Fibroblast of skin of left biceps (primary cell): ENCODE data around the gene EFNA4.

Experiments
- DNase-seq, 2 experiments: peaks; one replicate each; pipeline ENCODE4 v3.0.0-alpha.2; 2013; ENCODE audit warnings: low read depth in 2 of 2

The EFNA4 gene

GRCh38 chr1:155033524-155033923 lies 30.0 kb upstream of the EFNA4 start, which contains the start of the genes DCST1 and DCST2:
TSS of gene DCST1 (plus strand) at chr1:155033824. CDS start at chr1:155034037, 213 bp downstream.
TSS of gene DCST2 (minus strand) at chr1:155033781. CDS start at chr1:155033701, 80 bp downstream.
- no peak for DNase-seq

- no peak for DNase-seq
These were observed 29.0 kb upstream of the EFNA4 start for GRCh38 chr1:155034318-155035208.

GRCh38 chr1:155035936-155036335 lies 27.6 kb upstream of the EFNA4 start:
- DNase-seq, result no peak

- no peak for DNase-seq
These were observed 26.5 kb upstream of the EFNA4 start for GRCh38 chr1:155037043-155037442.

- DNase-seq, result no peak
These were observed 25.6 kb upstream of the EFNA4 start for GRCh38 chr1:155037851-155038441.

GRCh38 chr1:155038602-155039307 lies 24.8 kb upstream of the EFNA4 start:
- DNase-seq, result no peak

- no peak for DNase-seq
These were observed 24.3 kb upstream of the EFNA4 start for GRCh38 chr1:155039308-155039669.

GRCh38 chr1:155040358-155041093 lies 23.0 kb upstream of the EFNA4 start:
- no peak for DNase-seq

- DNase-seq, result no peak
These were observed 20.8 kb upstream of the EFNA4 start for GRCh38 chr1:155042789-155043188.

- DNase-seq, result no peak
These were observed 20.2 kb upstream of the EFNA4 start for GRCh38 chr1:155043301-155043702.

GRCh38 chr1:155043793-155044192 lies 19.7 kb upstream of the EFNA4 start:
- no peak for DNase-seq

GRCh38 chr1:155044365-155044764 lies 19.2 kb upstream of the EFNA4 start:
- no peak for DNase-seq

GRCh38 chr1:155044812-155045657 lies 18.5 kb upstream of the EFNA4 start:
- DNase-seq, result no peak

GRCh38 chr1:155048449-155049334 lies 14.8 kb upstream of the EFNA4 start:
- no peak for DNase-seq

GRCh38 chr1:155049651-155050559 lies 13.6 kb upstream of the EFNA4 start:
- DNase-seq, result no peak

GRCh38 chr1:155050560-155051341 lies 12.8 kb upstream of the EFNA4 start, which contains the start of gene ADAM15:
TSS of gene ADAM15 (plus strand) at chr1:155051316. CDS start at chr1:155051387, 71 bp downstream.
- no peak for DNase-seq

- DNase-seq, result no peak
These were observed 12.2 kb upstream of the EFNA4 start for GRCh38 chr1:155051342-155051776.
